HG02678 (cell line): ENCODE results near the gene TRIM40.

Experiments
- ATAC-seq: cut with Tn5 transposase; IDR thresholded peaks from one replicate; pipeline ENCODE4 v1.9.1; 2021; ENCODE audit warnings: mild to moderate bottlenecking, moderate library complexity; ENCODE audit not compliant: unreplicated experiment

TRIM40 gene

DNA sequence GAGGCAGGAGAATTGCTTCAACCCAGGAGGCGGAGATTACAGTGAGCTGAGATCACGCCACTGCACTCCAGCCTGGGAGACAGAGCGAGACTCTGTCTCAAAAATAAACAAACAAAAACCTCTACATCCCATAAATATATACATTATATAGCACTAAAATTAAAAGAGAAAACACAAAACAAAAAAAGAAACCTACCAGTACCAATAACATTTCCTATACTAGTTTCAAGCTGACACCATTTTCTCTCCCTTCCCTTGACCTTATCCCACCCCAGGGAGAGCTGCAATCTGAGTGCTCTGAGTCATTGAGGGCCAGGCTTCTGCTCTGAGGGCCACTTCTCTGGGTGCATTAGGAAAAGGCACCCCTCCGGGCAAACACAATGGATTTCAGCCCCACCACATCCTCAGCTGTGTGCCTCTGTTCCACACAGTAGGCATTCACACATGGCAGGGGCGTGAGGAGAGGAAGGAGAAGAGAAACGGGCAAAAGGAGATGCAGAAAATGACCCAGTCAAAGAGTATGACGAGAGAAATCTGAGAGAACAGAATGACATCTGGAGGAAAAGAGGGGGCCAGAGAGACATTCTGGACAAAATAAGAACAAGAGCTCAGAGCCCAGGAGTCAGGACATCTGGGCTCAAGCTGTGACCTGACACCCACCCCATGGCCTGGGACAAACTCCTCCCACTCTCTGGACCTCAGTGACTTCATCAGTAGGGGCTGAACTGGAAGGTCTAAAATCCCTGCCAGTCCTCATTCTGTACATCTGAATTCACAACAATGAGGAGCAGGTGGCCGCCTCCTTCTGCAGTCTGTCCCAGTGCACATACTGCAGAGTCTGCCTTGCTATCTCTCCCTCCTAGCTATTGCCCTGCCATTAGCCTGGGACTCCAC, 59.1 kb downstream of the TRIM40 start:
- ATAC-seq: no peak

DNA sequence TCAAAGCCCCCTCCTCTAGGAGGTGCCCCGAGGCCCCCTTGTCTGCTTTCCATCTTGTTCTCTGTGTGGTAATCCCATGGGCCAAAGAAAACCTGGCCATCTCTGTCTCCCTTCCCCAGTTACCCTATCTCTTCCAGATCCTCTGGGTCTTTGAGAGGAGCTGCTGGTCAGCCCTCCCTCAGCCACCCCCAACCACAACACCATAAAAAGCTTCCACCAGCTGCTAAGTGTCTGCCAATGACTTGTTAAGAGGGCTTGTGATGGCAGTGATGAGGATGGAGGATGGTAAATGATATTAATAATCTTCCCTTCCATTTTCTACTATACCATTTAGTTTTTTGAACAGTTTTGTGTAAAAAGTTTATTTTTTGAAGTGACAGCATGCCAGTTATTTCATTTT, 60.0 kb downstream of the TRIM40 start:
- ATAC-seq: no peak

DNA sequence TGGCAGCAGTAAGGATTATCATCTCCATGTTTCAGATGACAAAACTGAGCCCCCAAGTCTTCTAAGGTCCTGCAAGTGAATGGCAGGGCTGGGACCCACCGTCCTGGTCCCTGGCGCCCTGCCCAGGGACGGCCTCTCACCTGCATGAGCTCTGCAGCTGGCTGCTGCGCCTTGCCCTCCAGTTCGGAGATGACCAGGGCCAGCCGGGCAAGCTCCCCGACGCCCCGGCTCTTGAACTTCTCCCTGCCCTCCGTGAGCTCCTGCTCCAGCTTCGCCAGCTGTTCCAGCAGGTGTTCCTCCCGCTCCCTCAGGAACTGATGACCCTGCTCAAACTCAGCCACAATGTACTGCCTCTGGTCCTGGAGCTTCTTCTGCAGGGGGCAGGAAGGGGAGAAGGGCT, 60.4 kb downstream of the TRIM40 start:
- ATAC-seq: no peak
